ENCODE data around the gene ZNF132. TPM values are rescaled to one million over a fixed set of nuclear protein-coding genes. Genes with fewer than 3 reads are reported as not detected.
"Not testable (repeated sequence)": the region's sequence is repeated elsewhere in the genome, so short reads cannot be mapped to it uniquely, and the experiment has no call there.

ZNF132 gene
- total RNA-seq, 1 experiment from 2014 or later: 2.4 TPM

GRCh38 chr19:58468216-58468839 is 28.4 kb upstream of the ZNF132 start:
- no peak for DNase-seq (ENCODE audit: extremely low read depth, low read depth)

DNA sequence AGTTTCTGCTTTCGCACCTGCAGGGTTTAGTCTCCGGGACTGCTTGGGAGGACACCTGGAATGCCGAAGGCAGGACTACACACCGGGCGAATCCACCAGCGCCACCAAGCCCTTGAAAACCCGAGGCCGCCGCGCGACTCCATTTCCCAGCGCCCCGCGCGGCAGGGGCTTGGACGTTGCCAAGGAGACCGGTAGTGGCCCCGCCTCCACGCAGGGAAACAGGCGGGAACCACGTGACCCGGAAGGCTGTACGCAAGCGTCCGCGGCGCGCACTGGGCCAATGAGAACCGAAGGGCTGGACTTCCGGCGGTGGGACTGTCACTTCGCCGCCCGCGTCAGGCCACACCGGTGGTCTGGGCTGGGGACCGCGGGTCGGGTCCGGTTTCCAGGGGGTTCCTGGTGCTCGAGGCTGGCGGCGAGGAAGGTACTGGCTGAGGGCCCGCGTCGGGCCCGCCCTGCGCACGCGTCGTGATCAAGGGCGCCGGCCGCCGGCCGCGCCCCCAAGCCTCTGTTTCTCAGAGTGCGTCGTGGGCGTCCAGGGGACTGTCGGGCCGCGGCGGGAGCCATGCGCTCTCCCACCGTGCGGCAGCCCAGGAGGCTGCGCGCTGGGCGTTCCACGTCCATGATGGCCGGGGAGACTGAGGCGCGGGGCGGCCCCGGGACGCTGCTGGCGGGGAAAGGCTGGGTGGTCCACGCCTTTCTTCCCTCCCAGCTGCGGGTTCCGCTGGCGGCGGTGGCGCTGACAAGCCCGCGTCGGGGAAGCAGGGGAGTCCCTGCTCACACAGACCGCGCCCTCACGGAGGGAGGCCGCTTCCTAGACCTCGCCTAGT is 27.0 kb upstream of the ZNF132 start, which contains the start of gene ZNF324:
Gene ZNF324 (plus strand): TSS at position 321 of the 830 bp plus-strand sequence. CDS start 2,106 bp downstream, outside the sequence.
- DNase-seq (ENCODE audit: extremely low read depth, low read depth): peak; percentile 91

GRCh38 chr19:58466089-58466759 is 26.3 kb upstream of the ZNF132 start:
- no peak for DNase-seq (ENCODE audit: extremely low read depth, low read depth)

- no peak for DNase-seq (ENCODE audit: extremely low read depth, low read depth)
Observed at GRCh38 chr19:58460039-58460438, 20.1 kb upstream of the ZNF132 start.

DNA sequence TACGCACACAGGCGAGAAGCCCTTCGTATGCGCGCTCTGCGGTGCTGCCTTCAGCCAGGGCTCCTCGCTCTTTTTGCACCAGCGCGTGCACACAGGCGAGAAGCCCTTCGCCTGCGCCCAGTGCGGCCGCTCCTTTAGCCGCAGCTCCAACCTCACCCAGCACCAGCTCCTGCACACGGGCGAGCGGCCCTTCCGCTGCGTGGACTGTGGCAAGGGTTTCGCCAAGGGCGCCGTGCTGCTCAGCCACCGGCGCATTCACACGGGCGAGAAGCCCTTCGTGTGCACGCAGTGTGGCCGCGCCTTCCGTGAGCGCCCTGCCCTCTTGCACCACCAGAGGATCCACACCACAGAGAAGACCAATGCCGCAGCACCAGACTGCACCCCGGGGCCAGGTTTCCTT is 16.2 kb upstream of the ZNF132 start:
- DNase-seq (ENCODE audit: extremely low read depth, low read depth): no peak

GRCh38 chr19:58455306-58455705 is 15.4 kb upstream of the ZNF132 start:
- DNase-seq (ENCODE audit: extremely low read depth, low read depth): no peak

DNA sequence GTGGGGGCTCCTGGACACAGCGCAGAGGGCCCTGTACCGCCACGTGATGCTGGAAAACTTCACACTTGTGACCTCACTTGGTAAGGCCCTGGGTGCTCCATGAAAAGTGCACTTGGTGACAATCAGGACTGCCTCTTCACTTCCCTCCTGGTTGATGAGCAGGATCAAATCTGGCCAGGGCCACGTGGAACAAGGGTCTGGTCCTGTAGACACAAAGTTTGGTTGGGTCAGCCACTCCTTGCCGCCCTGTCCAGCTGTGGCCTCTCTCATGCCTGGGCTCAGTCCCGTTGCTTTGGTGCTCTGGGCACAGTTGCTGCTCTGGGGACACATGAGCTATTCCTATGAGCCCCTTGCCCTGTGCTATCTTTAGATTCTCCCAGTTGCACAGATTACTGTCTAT is 13.8 kb upstream of the ZNF132 start:
- DNase-seq (ENCODE audit: extremely low read depth, low read depth): no peak

DNA sequence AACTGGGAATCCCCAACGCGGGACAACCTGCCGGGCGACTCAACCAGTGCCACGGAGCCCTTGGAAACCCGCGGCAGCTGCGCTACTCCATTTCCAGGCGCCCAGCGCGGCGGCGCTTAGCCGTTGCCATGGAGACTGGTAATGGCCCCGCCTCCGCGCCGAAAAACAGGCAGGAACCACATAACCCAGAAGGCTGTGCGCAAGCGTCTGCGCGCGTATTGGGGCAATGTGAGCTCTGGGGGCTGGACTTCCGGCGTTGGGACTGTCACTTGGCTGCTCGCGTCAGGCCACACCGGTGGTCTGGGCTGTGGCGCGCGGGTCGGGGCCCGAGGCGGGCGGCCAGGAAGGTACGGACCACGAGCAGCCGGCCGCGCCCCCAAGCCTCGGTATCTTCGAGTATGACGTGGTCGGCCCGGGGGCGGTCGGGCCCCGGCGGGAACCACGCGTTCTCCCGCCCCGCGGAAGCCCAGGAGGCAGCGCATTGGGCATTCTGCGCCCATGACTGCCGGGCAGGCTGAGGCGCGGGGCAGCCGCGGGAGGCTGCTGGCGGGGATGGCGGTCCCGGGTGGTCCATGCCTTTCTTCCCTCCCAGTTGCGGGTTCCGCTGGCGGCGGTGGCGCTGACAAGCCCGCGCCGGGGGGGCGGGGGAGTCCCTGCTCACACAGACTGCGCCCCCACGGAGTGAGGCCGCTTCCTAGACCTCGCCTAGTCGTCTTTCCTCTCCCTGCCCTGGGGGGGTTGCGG is 11.6 kb upstream of the ZNF132 start, which contains the start of gene ZNF324B:
Gene ZNF324B (plus strand): TSS at position 265 of the 744 bp plus-strand sequence. CDS start 2,080 bp downstream, outside the sequence.
- peak; percentile 92 for DNase-seq (ENCODE audit: extremely low read depth, low read depth)

DNA sequence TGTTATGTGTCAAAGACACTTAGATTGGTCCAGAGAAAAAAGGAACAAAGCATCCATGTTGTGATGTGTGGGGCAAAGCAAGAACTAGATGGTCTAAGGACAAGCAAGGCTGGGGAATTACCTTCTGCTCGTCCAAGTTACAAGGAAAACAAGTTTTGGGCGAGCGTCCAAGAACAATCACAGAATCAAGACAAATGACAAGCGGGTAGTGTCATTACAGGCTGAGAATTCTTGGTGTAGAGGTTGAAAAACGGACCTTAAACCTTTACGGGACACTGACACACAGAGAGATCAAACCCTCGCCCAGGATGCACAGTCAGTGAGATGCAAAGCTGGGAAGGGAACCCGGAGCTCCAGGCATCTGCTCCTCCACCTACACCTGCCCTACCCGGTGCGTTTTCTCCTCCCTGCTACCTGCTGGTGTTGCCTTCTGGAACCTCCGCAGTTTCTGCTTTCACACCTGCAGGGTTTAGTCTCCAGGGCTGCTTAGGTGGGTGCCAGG is 11.0 kb upstream of the ZNF132 start:
- DNase-seq (ENCODE audit: extremely low read depth, low read depth): no peak

- DNase-seq (ENCODE audit: extremely low read depth, low read depth): not testable (repeated sequence)
Observed at GRCh38 chr19:58449980-58450379, 10.0 kb upstream of the ZNF132 start.

GRCh38 chr19:58448860-58449259 is 8.9 kb upstream of the ZNF132 start:
- not testable (repeated sequence) for DNase-seq (ENCODE audit: extremely low read depth, low read depth)

DNA sequence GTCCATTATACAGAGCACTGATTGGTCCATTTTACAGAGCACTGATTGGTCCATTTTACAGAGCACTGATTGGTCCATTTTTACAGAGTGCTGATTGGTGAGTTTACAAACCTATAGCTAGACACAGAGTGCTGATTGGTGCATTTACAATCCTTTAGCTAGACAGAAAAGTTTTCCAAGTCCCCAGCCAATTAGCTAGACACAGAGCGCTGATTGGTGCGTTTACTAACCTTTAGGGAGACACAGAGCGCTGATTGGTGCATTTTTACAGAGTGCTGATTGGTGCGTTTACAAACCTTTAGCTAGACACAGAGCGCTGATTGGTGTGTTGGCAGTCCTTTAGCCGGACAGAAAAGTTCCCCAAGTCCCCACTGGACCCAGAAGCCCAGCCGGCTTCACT is 3.0 kb upstream of the ZNF132 start:
- not testable (repeated sequence) for DNase-seq (ENCODE audit: extremely low read depth, low read depth)

GRCh38 chr19:58440556-58440955 is 603 bp upstream of the ZNF132 start:
- no peak for DNase-seq (ENCODE audit: extremely low read depth, low read depth)

DNA sequence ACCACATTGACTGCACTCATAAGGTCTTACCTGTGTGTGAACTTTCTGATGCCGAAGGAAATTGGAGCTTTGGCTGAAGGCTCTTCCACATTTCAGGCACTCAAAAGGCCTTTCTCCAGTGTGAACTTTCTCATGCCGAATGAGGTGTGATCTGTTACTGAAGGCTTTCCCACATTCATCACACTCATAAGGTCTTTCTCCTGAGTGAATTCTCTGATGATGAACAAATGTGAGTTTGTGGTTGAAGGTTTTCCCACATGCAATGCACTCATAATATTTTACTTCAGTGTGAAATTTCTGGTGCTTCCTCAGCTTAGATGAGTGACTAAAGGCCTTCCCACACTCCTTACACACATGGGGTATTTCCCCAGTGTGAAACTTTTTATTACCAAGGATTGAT is 5.7 kb downstream of the ZNF132 start:
- DNase-seq (ENCODE audit: extremely low read depth, low read depth): no peak

GRCh38 chr19:58429745-58430144 is 10.2 kb downstream of the ZNF132 start:
- DNase-seq (ENCODE audit: extremely low read depth, low read depth): no peak

DNA sequence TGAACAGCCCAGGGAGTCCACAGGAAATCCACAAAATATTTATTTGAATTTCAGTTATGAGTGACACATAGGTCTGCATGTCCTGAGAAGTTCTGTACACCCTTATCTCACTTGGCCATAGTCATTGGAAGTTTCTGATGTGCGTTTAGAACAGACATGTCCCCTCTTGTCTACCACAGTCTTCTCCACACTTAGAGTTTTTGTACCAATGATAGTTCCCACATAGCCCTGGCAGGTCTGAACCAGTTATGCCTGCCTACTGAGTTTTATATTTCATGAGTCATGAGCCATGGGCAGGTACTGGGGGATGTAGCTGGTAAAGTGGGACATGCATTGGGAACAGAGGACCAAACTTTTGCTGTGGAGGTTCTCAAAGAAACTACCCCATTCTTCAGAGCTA is 11.3 kb downstream of the ZNF132 start:
- no peak for DNase-seq (ENCODE audit: extremely low read depth, low read depth)

DNA sequence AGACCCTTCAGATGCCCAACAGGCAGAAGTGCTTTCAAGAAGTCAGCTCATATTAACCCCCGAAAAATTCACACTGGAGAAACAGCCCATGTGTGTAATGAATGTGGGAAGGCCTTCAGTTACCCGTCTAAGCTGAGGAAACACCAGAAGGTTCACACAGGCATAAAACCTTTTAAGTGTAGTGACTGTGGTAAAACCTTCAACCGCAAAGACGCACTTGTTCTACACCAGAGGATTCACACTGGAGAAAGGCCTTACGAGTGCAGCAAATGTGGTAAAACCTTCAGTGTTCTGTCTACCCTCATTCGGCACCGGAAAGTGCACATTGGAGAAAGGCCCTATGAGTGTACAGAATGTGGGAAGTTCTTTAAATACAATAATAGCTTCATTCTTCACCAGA is 22.9 kb downstream of the ZNF132 start:
- DNase-seq (ENCODE audit: extremely low read depth, low read depth): no peak

DNA sequence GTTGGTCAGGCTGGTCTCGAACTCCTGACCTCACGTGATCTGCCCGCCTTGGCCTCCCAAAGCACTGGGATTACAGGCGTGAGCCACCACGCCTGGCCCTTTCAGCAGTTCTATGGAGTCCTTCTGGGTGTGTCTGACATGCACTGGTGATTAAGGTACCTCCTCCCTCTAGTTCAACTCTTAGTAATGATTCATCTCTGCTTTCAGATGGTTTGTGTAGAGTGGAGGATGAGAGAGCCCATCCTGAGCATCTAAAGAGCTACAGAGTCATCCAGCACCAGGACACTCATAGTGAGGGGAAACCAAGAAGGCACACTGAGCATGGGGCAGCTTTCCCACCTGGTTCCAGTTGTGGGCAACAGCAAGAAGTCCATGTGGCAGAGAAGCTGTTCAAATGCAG is 23.3 kb downstream of the ZNF132 start:
- no peak for DNase-seq (ENCODE audit: extremely low read depth, low read depth)

DNA sequence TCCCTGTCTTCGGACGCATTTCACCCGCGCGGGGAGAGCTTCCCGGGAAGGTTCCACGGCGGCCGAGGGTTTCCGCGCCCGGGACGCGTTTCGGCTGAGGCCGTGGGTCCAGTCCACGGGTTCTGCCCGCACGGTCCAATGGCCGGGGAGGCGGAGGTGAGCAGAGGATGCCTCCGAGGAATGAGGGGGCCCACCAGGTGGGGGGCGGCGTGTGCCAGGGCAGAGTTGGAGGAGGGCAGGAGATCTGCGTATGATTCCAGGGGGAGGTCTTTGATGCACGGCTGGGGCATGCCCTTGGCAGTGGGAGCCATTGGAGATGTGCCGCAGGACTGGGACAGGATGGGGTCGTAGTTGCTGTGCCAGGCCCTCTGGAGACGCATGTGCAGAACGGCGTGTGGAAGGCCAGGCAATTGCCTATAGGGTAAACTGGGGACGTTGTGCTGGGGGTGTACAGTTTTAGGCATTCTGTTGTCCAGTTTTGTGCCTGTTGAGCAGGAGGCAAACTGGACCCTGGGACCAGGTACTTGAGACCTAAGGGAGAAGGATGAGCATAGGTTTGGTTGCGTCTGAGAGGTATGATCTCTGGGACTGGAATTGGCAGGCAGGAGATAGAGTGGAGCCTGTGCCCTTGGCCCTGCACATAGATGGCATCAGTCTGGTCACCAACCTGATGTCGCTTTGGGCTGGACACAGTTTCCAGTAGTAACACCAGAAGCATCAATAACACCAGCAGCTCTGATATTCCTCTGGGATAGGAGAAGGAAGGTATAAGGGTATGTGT is 30.8 kb downstream of the ZNF132 start:
- DNase-seq (ENCODE audit: extremely low read depth, low read depth): no peak
